NCI-H2227 treated with DMSO at 0.1 percent for 48 hours (cell line): ENCODE results near the gene MEGF11.

Source experiments
- DNase-seq: peaks from one replicate; lab custom pipeline; 2025; lab: John Stamatoyannopoulos, UW

MEGF11 gene

GRCh38 chr15:66170042-66170441 is 83.5 kb downstream of the MEGF11 start:
- no peak for DNase-seq

- DNase-seq, result no peak
Observed at GRCh38 chr15:66169625-66170024, 83.9 kb downstream of the MEGF11 start.

GRCh38 chr15:66169023-66169422 is 84.5 kb downstream of the MEGF11 start:
- no peak for DNase-seq

- no peak for DNase-seq
Observed at GRCh38 chr15:66167854-66168253, 85.7 kb downstream of the MEGF11 start.

GRCh38 chr15:66165856-66166255 is 87.7 kb downstream of the MEGF11 start:
- no peak for DNase-seq

GRCh38 chr15:66164788-66165187 is 88.8 kb downstream of the MEGF11 start:
- DNase-seq, result no peak

- DNase-seq, result no peak
Observed at GRCh38 chr15:66163553-66163952, 90.0 kb downstream of the MEGF11 start.

GRCh38 chr15:66162286-66162685 is 91.3 kb downstream of the MEGF11 start:
- DNase-seq, result no peak

GRCh38 chr15:66161575-66162118 is 91.9 kb downstream of the MEGF11 start:
- DNase-seq, result no peak

GRCh38 chr15:66161108-66161507 is 92.4 kb downstream of the MEGF11 start:
- DNase-seq, result no peak

GRCh38 chr15:66157507-66157906 is 96.0 kb downstream of the MEGF11 start:
- no peak for DNase-seq

- no peak for DNase-seq
Observed at GRCh38 chr15:66156310-66156975, 97.1 kb downstream of the MEGF11 start.

- DNase-seq, result no peak
Observed at GRCh38 chr15:66155065-66155464, 98.5 kb downstream of the MEGF11 start.

- DNase-seq, result no peak
Observed at GRCh38 chr15:66154581-66154980, 99.0 kb downstream of the MEGF11 start.

- peak; percentile 62 for DNase-seq
Observed at GRCh38 chr15:66153549-66154415, 99.8 kb downstream of the MEGF11 start.

GRCh38 chr15:66152650-66153049 is 100.9 kb downstream of the MEGF11 start:
- no peak for DNase-seq

- DNase-seq, result no peak
Observed at GRCh38 chr15:66151809-66152208, 101.7 kb downstream of the MEGF11 start.

GRCh38 chr15:66149871-66150270 is 103.7 kb downstream of the MEGF11 start:
- no peak for DNase-seq

GRCh38 chr15:66148187-66148586 is 105.4 kb downstream of the MEGF11 start:
- DNase-seq, result no peak

GRCh38 chr15:66147440-66147839 is 106.1 kb downstream of the MEGF11 start:
- no peak for DNase-seq

GRCh38 chr15:66145726-66146182 is 107.8 kb downstream of the MEGF11 start:
- no peak for DNase-seq

- no peak for DNase-seq
Observed at GRCh38 chr15:66144978-66145725, 108.4 kb downstream of the MEGF11 start.
